Activated naive CD8-positive, alpha-beta T cell treated with anti-CD3 and anti-CD28 coated beads for 36 hours (primary cell): Measurements from ENCODE around the gene MISP. TPM values are rescaled to one million over a fixed set of nuclear protein-coding genes. Genes with fewer than 3 reads are reported as not detected.

ENCODE experiments used
- DNase-seq: peaks from one replicate; pipeline ENCODE4 v3.0.0; 2021
- H3K27ac Mint-ChIP-seq: one replicate; pipeline ENCODE4 v1.8.0; 2022; ENCODE audit warnings: mild to moderate bottlenecking, moderate library complexity, mixed read lengths
- H3K27me3 Mint-ChIP-seq: one replicate; pipeline ENCODE4 v1.8.0; 2022; ENCODE audit warnings: mild to moderate bottlenecking, mixed read lengths
- H3K36me3 Mint-ChIP-seq: one replicate; pipeline ENCODE4 v1.8.0; 2021; ENCODE audit warnings: mild to moderate bottlenecking, mixed read lengths
- H3K4me1 Mint-ChIP-seq: one replicate; pipeline ENCODE4 v1.8.0; 2021; ENCODE audit warnings: mixed read lengths
- H3K4me3 Mint-ChIP-seq: one replicate; pipeline ENCODE4 v1.8.0; 2022; ENCODE audit warnings: mild to moderate bottlenecking, moderate library complexity, mixed read lengths
- H3K9me3 Mint-ChIP-seq: one replicate; pipeline ENCODE4 v1.8.0; 2022; ENCODE audit warnings: mixed read lengths
- total RNA-seq, 2 experiments: library from RNA; stranded (reverse); gene quantifications; one replicate each; pipeline ENCODE4 v1.2.3, GENCODE V29; 2021

Gene MISP
- total RNA-seq, 2 experiments from 2014 or later = 0.10 TPM; not detected in 1

- H3K27me3 Mint-ChIP-seq = no peaks in the 10 kb centered on the region
- DNase-seq = no peak
- peaks cover 53% of the 10 kb centered on the region for H3K36me3 Mint-ChIP-seq
- peak overlapping the region; percentile 84 for H3K27ac Mint-ChIP-seq
- peak overlapping the region; percentile 79 for H3K4me3 Mint-ChIP-seq
- peaks cover 28% of the 10 kb centered on the region for H3K4me1 Mint-ChIP-seq
- no peaks in the 10 kb centered on the region for H3K9me3 Mint-ChIP-seq
Observed at GRCh38 chr19:801861-802497, 51.1 kb downstream of the MISP start.

DNA sequence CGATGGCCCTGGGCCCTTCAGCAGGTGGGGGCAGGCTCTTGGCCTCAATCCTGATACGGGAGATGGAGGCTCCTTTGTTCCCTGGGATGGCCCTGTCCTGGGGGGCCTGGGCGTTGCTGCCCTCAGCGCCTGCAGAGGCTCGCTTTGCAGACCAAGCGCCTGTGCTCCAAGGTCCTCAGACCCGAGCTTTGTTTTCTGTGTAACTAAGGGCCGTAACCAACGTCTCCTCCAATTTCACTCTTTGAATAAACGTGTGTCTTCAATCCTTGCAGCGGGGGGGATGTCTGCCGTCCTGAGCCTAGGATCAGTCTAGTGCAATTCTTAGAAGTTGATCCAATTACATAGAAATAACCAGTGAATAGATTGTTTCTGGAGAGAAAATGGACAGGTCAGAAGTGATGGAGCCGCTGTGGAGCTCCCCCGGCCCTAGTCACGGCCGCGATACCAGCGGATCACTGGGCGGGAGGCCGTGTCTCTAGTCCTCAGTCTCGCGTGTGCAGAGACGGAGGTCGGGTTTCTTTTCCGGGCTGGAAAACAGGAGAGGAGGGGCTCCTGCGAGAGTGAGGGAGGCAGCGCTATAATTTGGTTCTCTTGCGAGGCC is 51.7 kb downstream of the MISP start:
- Mint-ChIP-seq H3K9me3 (no peaks in the 10 kb centered on the region), H3K4me3 (peak overlapping the region; percentile 79), H3K4me1 (peaks cover 28% of the 10 kb centered on the region)

DNA sequence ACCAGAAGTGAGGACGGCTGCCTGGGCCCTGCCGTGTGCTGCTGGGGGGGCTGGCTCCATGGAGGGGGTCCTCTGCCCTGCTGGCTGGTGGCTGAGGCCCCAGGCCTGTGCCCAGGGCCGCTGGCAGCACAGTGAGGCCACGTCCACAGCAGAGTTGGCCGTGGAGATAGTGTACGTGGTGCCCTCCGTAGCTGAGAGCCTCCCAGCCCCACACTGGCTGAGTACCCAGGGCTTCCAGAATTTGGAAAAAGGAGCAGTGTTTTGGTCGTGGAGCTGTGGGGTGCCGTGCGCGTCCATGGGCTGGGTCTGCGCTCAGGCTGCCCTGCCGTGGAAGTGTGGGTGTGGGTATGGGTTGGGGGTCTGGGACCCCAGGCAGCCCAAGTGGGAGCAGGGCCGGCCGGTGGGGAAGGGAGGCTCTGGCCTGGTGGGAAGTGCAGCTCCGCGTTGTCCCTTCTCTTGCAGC is 52.2 kb downstream of the MISP start:
- no peaks in the 10 kb centered on the region for H3K27me3 Mint-ChIP-seq
- peaks cover 64% of the 10 kb centered on the region for H3K36me3 Mint-ChIP-seq
- H3K4me3 Mint-ChIP-seq = peak overlapping the region; percentile 79
- H3K9me3 Mint-ChIP-seq = no peaks in the 10 kb centered on the region
- DNase-seq = no peak
- peaks cover 28% of the 10 kb centered on the region for H3K4me1 Mint-ChIP-seq
- peak overlapping the region; percentile 63 for H3K27ac Mint-ChIP-seq

More for the DNA sequence above, 51.7 kb downstream of the MISP start:
- Mint-ChIP-seq H3K27me3 (no peaks in the 10 kb centered on the region), H3K27ac (peak overlapping the region; percentile 78), H3K36me3 (peaks cover 59% of the 10 kb centered on the region)
- no peak for DNase-seq

GRCh38 chr19:803686-804418 is 52.9 kb downstream of the MISP start:
- no peak for DNase-seq
- no peaks in the 10 kb centered on the region for H3K27me3 Mint-ChIP-seq
- H3K4me1 Mint-ChIP-seq = peaks cover 28% of the 10 kb centered on the region
- no peak overlapping the region for H3K4me3 Mint-ChIP-seq
- no peaks in the 10 kb centered on the region for H3K9me3 Mint-ChIP-seq
- H3K36me3 Mint-ChIP-seq = peaks cover 59% of the 10 kb centered on the region
- peak overlapping the region; percentile 12 for H3K27ac Mint-ChIP-seq

DNA sequence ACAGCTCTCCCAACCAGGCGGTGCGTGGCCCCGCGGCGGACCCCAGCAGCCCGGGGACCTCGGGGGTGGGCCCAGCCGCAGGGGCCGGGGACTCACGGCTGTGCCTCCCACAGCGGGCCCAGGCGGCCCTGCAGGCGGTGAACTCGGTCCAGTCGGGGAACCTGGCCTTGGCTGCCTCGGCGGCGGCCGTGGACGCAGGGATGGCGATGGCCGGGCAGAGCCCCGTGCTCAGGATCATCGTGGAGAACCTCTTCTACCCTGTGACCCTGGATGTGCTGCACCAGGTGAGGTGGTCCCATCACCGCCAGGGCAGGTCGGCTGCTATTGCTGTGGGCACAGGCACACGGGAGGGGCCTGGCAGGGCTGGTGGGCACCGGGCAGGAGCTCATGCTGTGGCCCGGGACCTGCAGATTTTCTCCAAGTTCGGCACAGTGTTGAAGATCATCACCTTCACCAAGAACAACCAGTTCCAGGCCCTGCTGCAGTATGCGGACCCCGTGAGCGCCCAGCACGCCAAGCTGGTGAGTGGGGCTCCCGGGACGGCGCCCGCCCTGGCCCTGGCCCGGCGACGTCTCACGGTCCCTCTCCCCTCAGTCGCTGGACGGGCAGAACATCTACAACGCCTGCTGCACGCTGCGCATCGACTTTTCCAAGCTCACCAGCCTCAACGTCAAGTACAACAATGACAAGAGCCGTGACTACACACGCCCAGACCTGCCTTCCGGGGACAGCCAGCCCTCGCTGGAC is 53.7 kb downstream of the MISP start:
- H3K4me1 Mint-ChIP-seq = peaks cover 27% of the 10 kb centered on the region
- H3K36me3 Mint-ChIP-seq = peaks cover 54% of the 10 kb centered on the region

GRCh38 chr19:805166-805551 is 54.2 kb downstream of the MISP start:
- Mint-ChIP-seq H3K4me1 (peaks cover 22% of the 10 kb centered on the region), H3K36me3 (peaks cover 52% of the 10 kb centered on the region), H3K4me3 (no peak overlapping the region)

More for the DNA sequence above, 53.7 kb downstream of the MISP start:
- H3K4me3 Mint-ChIP-seq = no peak overlapping the region
- no peaks in the 10 kb centered on the region for H3K9me3 Mint-ChIP-seq
- no peak for DNase-seq
- H3K27me3 Mint-ChIP-seq = no peaks in the 10 kb centered on the region
- no peak overlapping the region for H3K27ac Mint-ChIP-seq

GRCh38 chr19:805600-806550 is 55.0 kb downstream of the MISP start:
- DNase-seq = no peak
- no peaks in the 10 kb centered on the region for H3K27me3 Mint-ChIP-seq
- H3K27ac Mint-ChIP-seq = no peak overlapping the region
- H3K4me1 Mint-ChIP-seq = peaks cover 16% of the 10 kb centered on the region
- peaks cover 50% of the 10 kb centered on the region for H3K36me3 Mint-ChIP-seq
- no peaks in the 10 kb centered on the region for H3K9me3 Mint-ChIP-seq
- no peak overlapping the region for H3K4me3 Mint-ChIP-seq

More at GRCh38 chr19:805166-805551, 54.2 kb downstream of the MISP start:
- Mint-ChIP-seq H3K27ac (no peak overlapping the region), H3K9me3 (no peaks in the 10 kb centered on the region), H3K27me3 (no peaks in the 10 kb centered on the region)
- DNase-seq = peak; percentile 22

DNA sequence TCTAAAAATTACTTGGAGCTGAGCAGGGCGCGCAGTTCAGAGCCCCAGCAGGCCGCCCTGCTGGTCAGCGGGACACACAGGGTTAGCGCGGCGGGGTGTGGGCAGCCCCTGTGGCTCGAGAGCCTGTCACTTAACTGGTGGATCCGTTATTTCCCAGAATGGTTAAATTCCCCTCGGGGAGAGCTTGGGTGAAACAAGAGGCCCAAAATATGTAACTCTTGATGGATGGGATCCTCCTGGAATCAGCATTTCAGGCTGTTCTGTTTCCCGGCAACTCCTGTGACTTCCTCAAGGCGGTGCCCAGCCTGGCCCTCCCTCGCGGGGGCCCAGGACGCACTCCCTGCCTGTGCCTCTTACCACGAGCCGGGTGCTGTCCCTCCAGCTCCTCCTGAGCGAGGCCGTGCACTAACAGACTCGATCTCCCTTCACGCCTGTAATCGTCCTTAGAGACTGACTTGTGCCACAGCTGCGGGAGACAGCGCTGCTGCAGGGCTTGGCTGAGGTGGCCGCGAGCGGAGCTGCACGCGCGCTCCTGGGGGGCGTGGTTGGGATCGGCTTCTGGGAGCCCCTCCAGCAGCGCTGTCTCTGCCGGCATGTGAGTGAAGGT is 56.0 kb downstream of the MISP start:
- no peaks in the 10 kb centered on the region for H3K9me3 Mint-ChIP-seq
- H3K27me3 Mint-ChIP-seq = no peaks in the 10 kb centered on the region
- peak overlapping the region; percentile 26 for H3K27ac Mint-ChIP-seq
- peaks cover 47% of the 10 kb centered on the region for H3K36me3 Mint-ChIP-seq
- no peak overlapping the region for H3K4me3 Mint-ChIP-seq
- no peak for DNase-seq
- H3K4me1 Mint-ChIP-seq = peaks cover 9% of the 10 kb centered on the region

DNA sequence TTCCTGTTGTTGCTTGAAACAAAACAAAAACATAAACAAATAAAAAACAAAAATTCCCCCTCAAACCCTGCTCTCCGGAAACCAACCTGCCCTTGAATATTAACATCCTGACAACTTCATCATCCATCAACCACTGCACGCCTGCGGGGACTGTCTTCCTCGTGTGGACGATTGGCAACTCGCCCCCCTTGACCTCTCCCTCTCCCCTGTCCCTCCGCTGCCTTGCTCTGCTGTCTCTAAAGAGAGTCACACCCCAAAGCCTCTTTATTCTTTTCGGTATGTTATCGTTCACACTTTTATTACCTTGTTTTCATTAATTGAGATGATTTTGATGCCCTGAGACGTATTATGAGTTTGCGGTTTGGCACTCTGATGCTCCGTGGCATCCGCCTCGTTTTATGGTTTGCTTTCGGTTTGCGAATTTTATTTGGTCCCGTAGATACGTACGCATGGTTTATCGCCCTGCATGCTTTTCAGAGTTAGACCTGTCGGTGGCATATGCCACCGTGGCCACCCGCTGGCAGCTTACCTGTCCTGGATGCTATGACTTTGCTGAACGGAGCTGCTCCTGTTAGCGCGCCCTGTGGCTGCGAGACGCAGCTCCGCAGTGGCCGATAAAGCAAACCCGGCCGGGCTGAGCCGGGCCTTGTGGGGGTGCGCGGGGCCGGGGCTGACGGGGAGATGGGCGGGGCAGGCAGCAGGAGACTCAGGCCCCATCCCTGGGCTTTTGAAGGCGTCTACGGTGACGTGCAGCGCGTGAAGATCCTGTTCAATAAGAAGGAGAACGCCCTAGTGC is 56.9 kb downstream of the MISP start:
- Mint-ChIP-seq H3K9me3 (no peaks in the 10 kb centered on the region), H3K36me3 (peaks cover 43% of the 10 kb centered on the region), H3K4me1 (peaks cover 3% of the 10 kb centered on the region), H3K27me3 (no peaks in the 10 kb centered on the region), H3K27ac (peak overlapping the region; percentile 26), H3K4me3 (no peak overlapping the region)
- DNase-seq = no peak

GRCh38 chr19:808423-808775 is 57.5 kb downstream of the MISP start:
- Mint-ChIP-seq H3K36me3 (peaks cover 43% of the 10 kb centered on the region), H3K27ac (no peak overlapping the region), H3K27me3 (no peaks in the 10 kb centered on the region), H3K4me3 (no peak overlapping the region), H3K9me3 (no peaks in the 10 kb centered on the region), H3K4me1 (no peaks in the 10 kb centered on the region)
- DNase-seq = no peak

DNA sequence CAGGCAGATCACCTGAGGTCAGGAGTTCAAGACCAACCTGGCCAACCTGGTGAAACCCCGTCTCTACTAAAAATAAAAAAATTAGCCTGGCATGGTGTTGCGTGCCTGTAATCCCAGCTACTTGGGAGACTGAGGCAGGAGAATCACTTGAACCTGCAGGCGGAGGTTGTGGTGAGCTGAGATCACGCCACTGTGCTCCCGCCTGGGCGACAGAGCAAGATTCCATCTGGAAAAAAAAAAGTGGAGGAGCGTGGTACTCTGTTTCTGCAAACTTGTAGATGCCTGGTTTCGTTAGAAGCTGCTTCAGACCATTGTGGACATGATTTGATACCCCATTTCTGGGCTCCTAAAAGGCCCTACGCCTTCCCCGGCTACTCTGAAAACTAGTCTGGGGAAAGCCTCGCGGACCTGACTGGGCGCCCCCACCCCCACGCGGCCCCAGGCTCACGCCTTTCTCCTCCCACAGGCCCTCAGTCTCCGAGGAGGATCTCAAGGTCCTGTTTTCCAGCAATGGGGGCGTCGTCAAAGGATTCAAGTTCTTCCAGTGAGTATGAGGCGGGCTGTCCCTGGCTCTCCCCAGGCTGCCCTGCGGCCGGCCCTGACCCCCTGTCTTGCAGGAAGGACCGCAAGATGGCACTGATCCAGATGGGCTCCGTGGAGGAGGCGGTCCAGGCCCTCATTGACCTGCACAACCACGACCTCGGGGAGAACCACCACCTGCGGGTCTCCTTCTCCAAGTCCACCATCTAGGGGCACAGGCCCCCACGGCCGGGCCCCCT is 59.4 kb downstream of the MISP start:
- no peak for DNase-seq
- H3K4me3 Mint-ChIP-seq = no peak overlapping the region
- H3K27ac Mint-ChIP-seq = no peak overlapping the region
- H3K4me1 Mint-ChIP-seq = peaks cover 2% of the 10 kb centered on the region
- H3K9me3 Mint-ChIP-seq = no peaks in the 10 kb centered on the region
- peaks cover 3% of the 10 kb centered on the region for H3K27me3 Mint-ChIP-seq
- peaks cover 47% of the 10 kb centered on the region for H3K36me3 Mint-ChIP-seq

GRCh38 chr19:810883-811489 is 60.1 kb downstream of the MISP start:
- peaks cover 3% of the 10 kb centered on the region for H3K27me3 Mint-ChIP-seq
- H3K9me3 Mint-ChIP-seq = peaks cover 2% of the 10 kb centered on the region
- no peak overlapping the region for H3K4me3 Mint-ChIP-seq
- H3K4me1 Mint-ChIP-seq = peaks cover 2% of the 10 kb centered on the region
- DNase-seq = no peak
- peaks cover 51% of the 10 kb centered on the region for H3K36me3 Mint-ChIP-seq
- no peak overlapping the region for H3K27ac Mint-ChIP-seq
